Liver (tissue), 3 donors: ENCODE results near the gene MBD4.

Experiments
- EGR1 ChIP-seq, 2 donors: IDR thresholded peaks; 2 replicates each; pipeline ENCODE4 v1.6.1; 2016 to 2018; ENCODE audit warnings: antibody characterized with exemption in 2 of 2, low read depth in 2 of 2
- FOXA1 ChIP-seq: IDR thresholded peaks from 2 replicates; pipeline ENCODE4 v1.6.1; 2016; ENCODE audit warnings: antibody characterized with exemption
- FOXA2 ChIP-seq: IDR thresholded peaks from 2 replicates; pipeline ENCODE4 v1.6.1; 2016; ENCODE audit warnings: antibody characterized with exemption
- GABPA ChIP-seq, 2 donors: IDR thresholded peaks in 1 of 2; conservative IDR thresholded peaks in 1 of 2; 2 replicates each; pipeline ENCODE4 v1.6.1; 2016; ENCODE audit warnings: antibody characterized with exemption in 2 of 2, mild to moderate bottlenecking in 1 of 2, moderate library complexity in 1 of 2
- HNF4A ChIP-seq, 2 donors: conservative IDR thresholded peaks; 2 replicates each; pipeline ENCODE4 v1.6.1; 2016; ENCODE audit warnings: antibody characterized with exemption in 2 of 2, mild to moderate bottlenecking in 2 of 2
- JUND ChIP-seq, 2 donors: IDR thresholded peaks; 2 replicates each; pipeline ENCODE4 v1.6.1; 2016; ENCODE audit warnings: antibody characterized with exemption in 2 of 2
- MAX ChIP-seq: IDR thresholded peaks from 2 replicates; pipeline ENCODE4 v1.6.1; 2016; ENCODE audit warnings: antibody characterized with exemption
- RAD21 ChIP-seq, 2 donors: IDR thresholded peaks; 2 replicates each; pipeline ENCODE4 v1.6.1; 2016; ENCODE audit warnings: antibody characterized with exemption in 2 of 2, mild to moderate bottlenecking in 2 of 2
- YY1 ChIP-seq: IDR thresholded peaks from 2 replicates; pipeline ENCODE4 v1.6.1; 2016; ENCODE audit warnings: antibody characterized with exemption, mild to moderate bottlenecking
- TF ChIP-seq, protein P1 (sequence below): fragments of 150-350 bp; IDR thresholded peaks from 2 replicates; pipeline ENCODE4 v1.5.1; 2017; ENCODE audit warnings: improper control_type of control experiment, low read depth, low read length; ENCODE audit not compliant: missing input control
- TF ChIP-seq, protein P2 (sequence below): IDR thresholded peaks from 2 replicates; pipeline ENCODE4 v1.6.1; 2016; ENCODE audit warnings: antibody characterized with exemption
- TF ChIP-seq, protein P3 (sequence below): IDR thresholded peaks from 2 replicates; pipeline ENCODE4 v1.6.1; 2016; ENCODE audit warnings: antibody characterized with exemption, mild to moderate bottlenecking
- donor health status: healthy.
- donor health status: healthy.

GRCh38 chr3:129421236-129421883 is 18.4 kb downstream of the MBD4 start:
- TF ChIP-seq, protein P1, sequence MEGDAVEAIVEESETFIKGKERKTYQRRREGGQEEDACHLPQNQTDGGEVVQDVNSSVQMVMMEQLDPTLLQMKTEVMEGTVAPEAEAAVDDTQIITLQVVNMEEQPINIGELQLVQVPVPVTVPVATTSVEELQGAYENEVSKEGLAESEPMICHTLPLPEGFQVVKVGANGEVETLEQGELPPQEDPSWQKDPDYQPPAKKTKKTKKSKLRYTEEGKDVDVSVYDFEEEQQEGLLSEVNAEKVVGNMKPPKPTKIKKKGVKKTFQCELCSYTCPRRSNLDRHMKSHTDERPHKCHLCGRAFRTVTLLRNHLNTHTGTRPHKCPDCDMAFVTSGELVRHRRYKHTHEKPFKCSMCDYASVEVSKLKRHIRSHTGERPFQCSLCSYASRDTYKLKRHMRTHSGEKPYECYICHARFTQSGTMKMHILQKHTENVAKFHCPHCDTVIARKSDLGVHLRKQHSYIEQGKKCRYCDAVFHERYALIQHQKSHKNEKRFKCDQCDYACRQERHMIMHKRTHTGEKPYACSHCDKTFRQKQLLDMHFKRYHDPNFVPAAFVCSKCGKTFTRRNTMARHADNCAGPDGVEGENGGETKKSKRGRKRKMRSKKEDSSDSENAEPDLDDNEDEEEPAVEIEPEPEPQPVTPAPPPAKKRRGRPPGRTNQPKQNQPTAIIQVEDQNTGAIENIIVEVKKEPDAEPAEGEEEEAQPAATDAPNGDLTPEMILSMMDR: no peak
- TF ChIP-seq FOXA2: no peak
- no peak for TF ChIP-seq EGR1 (IDR thresholded peaks at IDR 0.05; ENCODE audit: low read depth in 2 of 2)
- TF ChIP-seq JUND (IDR thresholded peaks at IDR 0.05): no peak
- no peak for TF ChIP-seq GABPA (IDR thresholded peaks at IDR 0.05 in 1 of 2, conservative IDR thresholded peaks at IDR 0.05 in 1 of 2)
- TF ChIP-seq MAX: no peak
- TF ChIP-seq FOXA1: no peak
- no peak for TF ChIP-seq RAD21 (IDR thresholded peaks at IDR 0.05)
- TF ChIP-seq, protein P2, sequence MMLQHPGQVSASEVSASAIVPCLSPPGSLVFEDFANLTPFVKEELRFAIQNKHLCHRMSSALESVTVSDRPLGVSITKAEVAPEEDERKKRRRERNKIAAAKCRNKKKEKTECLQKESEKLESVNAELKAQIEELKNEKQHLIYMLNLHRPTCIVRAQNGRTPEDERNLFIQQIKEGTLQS: no peak
- TF ChIP-seq YY1: no peak
- TF ChIP-seq, protein P3, sequence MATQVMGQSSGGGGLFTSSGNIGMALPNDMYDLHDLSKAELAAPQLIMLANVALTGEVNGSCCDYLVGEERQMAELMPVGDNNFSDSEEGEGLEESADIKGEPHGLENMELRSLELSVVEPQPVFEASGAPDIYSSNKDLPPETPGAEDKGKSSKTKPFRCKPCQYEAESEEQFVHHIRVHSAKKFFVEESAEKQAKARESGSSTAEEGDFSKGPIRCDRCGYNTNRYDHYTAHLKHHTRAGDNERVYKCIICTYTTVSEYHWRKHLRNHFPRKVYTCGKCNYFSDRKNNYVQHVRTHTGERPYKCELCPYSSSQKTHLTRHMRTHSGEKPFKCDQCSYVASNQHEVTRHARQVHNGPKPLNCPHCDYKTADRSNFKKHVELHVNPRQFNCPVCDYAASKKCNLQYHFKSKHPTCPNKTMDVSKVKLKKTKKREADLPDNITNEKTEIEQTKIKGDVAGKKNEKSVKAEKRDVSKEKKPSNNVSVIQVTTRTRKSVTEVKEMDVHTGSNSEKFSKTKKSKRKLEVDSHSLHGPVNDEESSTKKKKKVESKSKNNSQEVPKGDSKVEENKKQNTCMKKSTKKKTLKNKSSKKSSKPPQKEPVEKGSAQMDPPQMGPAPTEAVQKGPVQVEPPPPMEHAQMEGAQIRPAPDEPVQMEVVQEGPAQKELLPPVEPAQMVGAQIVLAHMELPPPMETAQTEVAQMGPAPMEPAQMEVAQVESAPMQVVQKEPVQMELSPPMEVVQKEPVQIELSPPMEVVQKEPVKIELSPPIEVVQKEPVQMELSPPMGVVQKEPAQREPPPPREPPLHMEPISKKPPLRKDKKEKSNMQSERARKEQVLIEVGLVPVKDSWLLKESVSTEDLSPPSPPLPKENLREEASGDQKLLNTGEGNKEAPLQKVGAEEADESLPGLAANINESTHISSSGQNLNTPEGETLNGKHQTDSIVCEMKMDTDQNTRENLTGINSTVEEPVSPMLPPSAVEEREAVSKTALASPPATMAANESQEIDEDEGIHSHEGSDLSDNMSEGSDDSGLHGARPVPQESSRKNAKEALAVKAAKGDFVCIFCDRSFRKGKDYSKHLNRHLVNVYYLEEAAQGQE: no peak
- no peak for TF ChIP-seq HNF4A (conservative IDR thresholded peaks at IDR 0.05)
